ENCODE data around the gene CHRNB2. TPM values are rescaled to one million over a fixed set of nuclear protein-coding genes. Genes with fewer than 3 reads are reported as not detected.
A peak's percentile ranks its signal among the peaks of the same experiment; 100 is the strongest.

CHRNB2 gene
- total and polyA plus RNA-seq, 4 experiments from 2014 or later = not detected

DNA sequence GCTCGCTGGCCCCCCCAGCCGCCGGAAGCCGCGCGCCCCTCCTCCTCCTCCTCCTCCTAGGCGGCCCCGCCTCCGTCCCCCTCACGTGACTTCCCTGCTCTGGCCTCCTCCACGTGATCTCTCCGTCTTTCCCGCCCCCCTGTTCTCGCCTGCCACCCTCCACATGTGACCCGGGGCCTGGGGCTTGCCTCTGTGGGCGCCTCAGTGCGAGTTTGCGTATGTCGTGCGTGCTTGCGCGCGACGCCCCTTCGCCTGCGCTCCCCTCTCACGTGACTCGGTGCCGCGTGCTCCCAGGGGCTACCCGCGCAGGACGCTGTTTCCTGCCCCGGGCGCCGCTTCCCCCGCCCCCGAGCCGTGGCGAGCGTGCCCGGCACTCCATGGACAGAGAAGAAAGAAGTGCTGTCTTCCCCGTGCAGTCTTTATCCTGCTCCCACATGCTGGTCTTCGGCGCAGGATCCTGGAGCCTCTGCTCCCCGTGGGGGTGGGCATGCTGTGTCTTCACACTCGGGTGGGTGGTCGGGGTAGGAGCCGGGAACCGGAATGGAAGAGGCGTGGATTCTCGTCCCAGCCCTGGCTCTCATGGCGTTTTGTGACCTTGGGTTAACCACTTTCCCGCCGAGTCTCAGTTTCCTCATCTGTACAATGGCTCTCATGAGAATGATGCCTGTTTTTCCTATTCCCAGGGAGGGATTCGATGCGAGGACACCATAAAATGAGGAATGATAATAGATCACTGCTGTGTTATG, 8.7 kb upstream of the CHRNB2 start:
- POLR2A ChIA-PET (ENCODE audit: partially characterized antibody) = interaction anchor here (0.9 to 2.0 kb wide), 12 partner anchors 50 to 568 kb away, joined by 3 to 12 read pairs (median 4); partner anchors contain the start of genes ADAR, FLAD1, PBXIP1 and PMVK
- H3K36me3 ChIP-seq (ENCODE audit: insufficient read depth, low read length) = peaks cover 23% of the 10 kb centered on the region
- peak overlapping the region; percentile 82 for H3K27ac ChIP-seq (ENCODE audit: low read depth, low read length)
- Mint-ChIP-seq H3K4me1 (peaks cover 22 to 45% (median 38%) of the 10 kb centered on the region in 4 donors), H3K9me3 (peaks cover 0 to 2% (median 0%) of the 10 kb centered on the region in 8 donors), H3K4me3 (peak overlapping the region; percentile 88 to 96 (median 92)), H3K27ac (peak overlapping the region; percentile 85 to 95 (median 93)), H3K36me3 (peaks cover 21 to 41% of the 10 kb centered on the region in 2 donors), H3K27me3 (no peaks in the 10 kb centered on the region)
- intact Hi-C loops (cut with micrococcal nuclease) = loop anchor here (1.0 to 10.0 kb wide), 19 partner anchors 49 to 526 kb away; partner anchors contain the start of genes ADAM15, ADAR, AQP10 and ATP8B2
- peaks cover 38% of the 10 kb centered on the region for H3K4me1 ChIP-seq (ENCODE audit: insufficient read depth, low read length)
- CTCF ChIA-PET (ENCODE audit: partially characterized antibody) = interaction anchor here (0.9 to 2.5 kb wide), 34 partner anchors 9 to 617 kb away, joined by 3 to 56 read pairs (median 6); partner anchors contain the start of genes ADAR, CHRNB2, PBXIP1 and PMVK
- DNase-seq = peak; percentile 99 to 100 (median 100)
- H3K4me3 ChIP-seq (ENCODE audit: low read length in 2 of 2) = peak overlapping the region; percentile 75 to 83
- no peaks in the 10 kb centered on the region for H3K9me3 ChIP-seq (ENCODE audit: control insufficient read depth in 1 of 2, low read length in 2 of 2)
- no peaks in the 10 kb centered on the region for H3K27me3 ChIP-seq (ENCODE audit: insufficient read depth, low read length)

DNA sequence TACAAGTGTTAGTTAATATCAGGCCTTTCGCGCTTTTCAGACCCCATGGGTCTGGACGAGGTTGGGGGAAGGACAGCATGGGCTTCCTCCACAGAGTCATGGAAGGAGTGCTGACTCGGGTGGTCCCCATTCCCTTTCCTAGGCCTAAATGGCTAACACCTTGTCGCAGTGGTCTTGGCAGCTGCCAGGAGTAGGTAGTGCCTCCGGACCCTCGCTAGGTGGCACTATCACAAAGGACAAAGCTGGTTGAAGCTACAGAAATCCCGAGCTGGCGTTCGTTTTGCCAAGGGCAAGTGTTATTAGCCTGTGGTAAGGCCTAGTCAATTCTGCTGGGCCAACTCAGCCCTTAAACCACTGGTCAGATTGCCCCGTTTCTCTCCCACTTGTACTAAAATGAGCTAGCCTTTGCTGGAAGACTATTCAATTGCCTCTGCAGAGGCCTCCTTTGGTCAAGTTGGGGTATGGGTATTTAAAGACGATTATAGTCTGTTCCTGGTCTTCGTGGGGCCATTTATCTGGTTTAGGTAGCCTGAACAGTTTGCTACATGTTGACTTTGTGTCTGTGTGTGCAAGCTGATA, 8.0 kb upstream of the CHRNB2 start:
- Mint-ChIP-seq H3K9me3 (peaks cover 0 to 2% (median 0%) of the 10 kb centered on the region in 8 donors), H3K27me3 (no peaks in the 10 kb centered on the region), H3K4me1 (peaks cover 22 to 45% (median 36%) of the 10 kb centered on the region in 4 donors), H3K27ac (peak overlapping the region; percentile 85 to 95 (median 93)), H3K36me3 (peaks cover 18 to 34% of the 10 kb centered on the region in 2 donors), H3K4me3 (peak overlapping the region; percentile 88 to 96 (median 92))
- no peaks in the 10 kb centered on the region for H3K9me3 ChIP-seq (ENCODE audit: control insufficient read depth in 1 of 2, low read length in 2 of 2)
- CTCF ChIA-PET (ENCODE audit: partially characterized antibody) = interaction anchor here (0.6 to 2.5 kb wide), 45 partner anchors 8 to 616 kb away, joined by 3 to 56 read pairs (median 4); partner anchors contain the start of genes ADAR, CHRNB2, PBXIP1 and PMVK
- POLR2A ChIA-PET (ENCODE audit: partially characterized antibody) = interaction anchor here (0.7 to 2.0 kb wide), 16 partner anchors 49 to 569 kb away, joined by 3 to 12 read pairs (median 4); partner anchors contain the start of genes ADAM15, ADAR, FLAD1 and PMVK
- peak overlapping the region; percentile 75 to 83 for H3K4me3 ChIP-seq (ENCODE audit: low read length in 2 of 2)
- intact Hi-C loops (cut with micrococcal nuclease) = loop anchor here (1.0 to 10.0 kb wide), 16 partner anchors 69 to 526 kb away; partner anchors contain the start of genes ADAM15, AQP10, ATP8B2 and HAX1
- peaks cover 38% of the 10 kb centered on the region for H3K4me1 ChIP-seq (ENCODE audit: insufficient read depth, low read length)
- H3K27me3 ChIP-seq (ENCODE audit: insufficient read depth, low read length) = no peaks in the 10 kb centered on the region
- H3K27ac ChIP-seq (ENCODE audit: low read depth, low read length) = peak overlapping the region; percentile 82
- peak; percentile 81 to 84 (median 82) for DNase-seq
- H3K36me3 ChIP-seq (ENCODE audit: insufficient read depth, low read length) = peaks cover 16% of the 10 kb centered on the region

DNA sequence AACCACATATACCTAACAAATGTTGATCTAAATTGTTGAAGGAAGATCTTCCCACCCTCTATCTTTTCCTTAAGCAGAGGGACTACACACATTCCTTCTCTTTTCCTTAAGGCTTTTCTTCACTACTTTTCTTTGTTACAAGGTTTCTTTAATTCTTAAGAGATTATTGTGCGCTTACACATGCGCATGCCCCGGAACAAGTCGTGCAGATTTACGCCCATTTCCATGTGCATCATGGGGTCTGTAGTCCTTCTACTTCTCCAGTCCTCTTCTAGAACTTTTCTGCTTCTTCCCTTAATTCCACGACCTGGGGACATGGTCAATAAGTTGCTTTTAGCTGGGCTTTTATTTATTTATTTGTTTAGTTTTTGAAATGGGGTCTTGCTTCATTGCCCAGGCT, 1.7 kb upstream of the CHRNB2 start:
- no peaks in the 10 kb centered on the region for H3K9me3 ChIP-seq (ENCODE audit: control insufficient read depth in 1 of 2, low read length in 2 of 2)
- no peaks in the 10 kb centered on the region for H3K36me3 ChIP-seq (ENCODE audit: insufficient read depth, low read length)
- no peak overlapping the region for H3K4me3 ChIP-seq (ENCODE audit: low read length in 2 of 2)
- H3K27ac Mint-ChIP-seq = no peak overlapping the region
- H3K27ac ChIP-seq (ENCODE audit: low read depth, low read length) = no peak overlapping the region
- no peak for DNase-seq
- H3K4me1 ChIP-seq (ENCODE audit: insufficient read depth, low read length) = peaks cover 6% of the 10 kb centered on the region
- H3K9me3 Mint-ChIP-seq = no peaks in the 10 kb centered on the region
- no peak overlapping the region for H3K4me3 Mint-ChIP-seq
- H3K27me3 Mint-ChIP-seq = peaks cover 18 to 21% of the 10 kb centered on the region in 2 donors
- no peaks in the 10 kb centered on the region for H3K36me3 Mint-ChIP-seq
- H3K4me1 Mint-ChIP-seq = peaks cover 0 to 10% (median 3%) of the 10 kb centered on the region in 4 donors
- intact Hi-C loops (cut with micrococcal nuclease) = no loop called here
- peaks cover 16% of the 10 kb centered on the region for H3K27me3 ChIP-seq (ENCODE audit: insufficient read depth, low read length)
- ChIA-PET POLR2A (ENCODE audit: partially characterized antibody) (no interaction called here), CTCF (ENCODE audit: partially characterized antibody) (interaction anchor here (0.8 to 1.7 kb wide), 3 partner anchors 10 to 378 kb away, joined by 3 to 4 read pairs (median 3); no protein-coding TSS in a partner anchor)

DNA sequence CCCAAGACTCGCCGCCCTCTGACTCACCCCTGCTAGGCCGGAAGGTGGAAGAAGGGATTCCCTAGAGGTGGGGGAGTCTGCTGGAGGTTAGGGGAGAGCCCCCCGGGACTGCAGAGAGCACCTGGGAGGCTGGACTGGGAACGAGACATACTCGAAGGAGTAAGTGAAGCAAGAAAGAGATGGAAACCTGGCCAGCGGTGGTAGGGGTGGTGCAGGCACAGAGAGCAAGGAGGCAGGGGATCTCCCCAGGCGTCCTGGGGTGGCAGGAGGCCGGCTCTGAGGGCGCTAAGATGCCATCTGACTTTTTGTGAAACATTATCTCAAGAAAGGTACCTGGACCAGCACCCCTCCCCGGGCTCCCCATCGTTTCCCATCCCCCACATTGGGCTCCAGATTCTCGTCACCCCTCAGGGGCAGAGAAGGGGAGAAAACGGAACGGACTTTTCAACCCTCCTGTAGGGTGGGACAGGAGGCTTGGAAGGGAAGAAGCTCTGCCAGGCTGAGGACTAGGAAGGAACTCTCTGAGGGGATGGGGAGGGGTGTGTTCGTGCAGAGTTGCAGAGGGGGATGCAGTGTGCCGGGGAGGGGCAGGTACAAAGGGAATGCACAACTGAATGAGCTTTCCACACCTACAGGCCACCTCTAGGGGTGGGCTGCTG, 708 bp downstream of the CHRNB2 start:
- no peak overlapping the region for H3K27ac ChIP-seq (ENCODE audit: low read depth, low read length)
- POLR2A ChIA-PET (ENCODE audit: partially characterized antibody) = interaction anchor here (1.5 kb wide), 1 partner anchor 39 kb away, joined by 5 read pairs; no protein-coding TSS in a partner anchor
- no peaks in the 10 kb centered on the region for H3K9me3 Mint-ChIP-seq
- H3K4me3 ChIP-seq (ENCODE audit: low read length in 2 of 2) = no peak overlapping the region
- peaks cover 6% of the 10 kb centered on the region for H3K4me1 ChIP-seq (ENCODE audit: insufficient read depth, low read length)
- H3K36me3 ChIP-seq (ENCODE audit: insufficient read depth, low read length) = no peaks in the 10 kb centered on the region
- no peaks in the 10 kb centered on the region for H3K36me3 Mint-ChIP-seq
- intact Hi-C loops (cut with micrococcal nuclease) = no loop called here
- no peak for DNase-seq
- peaks cover 2 to 10% (median 5%) of the 10 kb centered on the region in 4 donors for H3K4me1 Mint-ChIP-seq
- H3K9me3 ChIP-seq (ENCODE audit: control insufficient read depth in 1 of 2, low read length in 2 of 2) = no peaks in the 10 kb centered on the region
- H3K27me3 ChIP-seq (ENCODE audit: insufficient read depth, low read length) = peaks cover 16% of the 10 kb centered on the region
- no peak overlapping the region for H3K27ac Mint-ChIP-seq
- H3K27me3 Mint-ChIP-seq = peaks cover 21 to 26% of the 10 kb centered on the region in 2 donors
- CTCF ChIA-PET (ENCODE audit: partially characterized antibody) = interaction anchor here (0.9 to 1.2 kb wide), 2 partner anchors 9 to 192 kb away, joined by 3 read pairs; no protein-coding TSS in a partner anchor
- no peak overlapping the region for H3K4me3 Mint-ChIP-seq

- Mint-ChIP-seq H3K27me3 (peaks cover 13 to 22% of the 10 kb centered on the region in 2 donors), H3K4me1 (peaks cover 7 to 10% (median 8%) of the 10 kb centered on the region in 4 donors), H3K9me3 (no peaks in the 10 kb centered on the region), H3K36me3 (no peaks in the 10 kb centered on the region), H3K4me3 (no peak overlapping the region), H3K27ac (peak overlapping the region in 2 of 7 donors; percentile 49 to 77)
- no peak for DNase-seq
- Histone ChIP-seq H3K27me3 (ENCODE audit: insufficient read depth, low read length) (peaks cover 16% of the 10 kb centered on the region), H3K9me3 (ENCODE audit: control insufficient read depth in 1 of 2, low read length in 2 of 2) (no peaks in the 10 kb centered on the region), H3K27ac (ENCODE audit: low read depth, low read length) (no peak overlapping the region), H3K4me3 (ENCODE audit: low read length in 2 of 2) (no peak overlapping the region), H3K36me3 (ENCODE audit: insufficient read depth, low read length) (no peaks in the 10 kb centered on the region), H3K4me1 (ENCODE audit: insufficient read depth, low read length) (peaks cover 6% of the 10 kb centered on the region)
- ChIA-PET POLR2A (ENCODE audit: partially characterized antibody) (no interaction called here), CTCF (ENCODE audit: partially characterized antibody) (no interaction called here)
- intact Hi-C loops (cut with micrococcal nuclease) = no loop called here
These were observed 3.8 kb downstream of the CHRNB2 start for GRCh38 chr1:154571244-154571963.

DNA sequence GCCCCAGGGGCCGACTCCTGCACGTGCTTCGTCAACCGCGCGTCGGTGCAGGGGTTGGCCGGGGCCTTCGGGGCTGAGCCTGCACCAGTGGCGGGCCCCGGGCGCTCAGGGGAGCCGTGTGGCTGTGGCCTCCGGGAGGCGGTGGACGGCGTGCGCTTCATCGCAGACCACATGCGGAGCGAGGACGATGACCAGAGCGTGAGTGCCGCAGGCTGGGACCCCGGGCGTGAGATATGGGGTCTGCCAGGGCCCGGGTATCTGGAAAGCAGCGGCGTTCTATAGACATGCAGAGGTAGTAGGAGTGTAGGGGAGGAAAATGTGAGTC, 4.3 kb downstream of the CHRNB2 start:
- ChIA-PET CTCF (ENCODE audit: partially characterized antibody) (no interaction called here), POLR2A (ENCODE audit: partially characterized antibody) (no interaction called here)
- DNase-seq = no peak
- peaks cover 8 to 17% of the 10 kb centered on the region in 2 donors for H3K27me3 Mint-ChIP-seq
- H3K4me1 Mint-ChIP-seq = peaks cover 7 to 10% (median 8%) of the 10 kb centered on the region in 4 donors
- Histone ChIP-seq H3K4me3 (ENCODE audit: low read length in 2 of 2) (no peak overlapping the region), H3K27ac (ENCODE audit: low read depth, low read length) (no peak overlapping the region), H3K27me3 (ENCODE audit: insufficient read depth, low read length) (peaks cover 15% of the 10 kb centered on the region), H3K4me1 (ENCODE audit: insufficient read depth, low read length) (peaks cover 6% of the 10 kb centered on the region), H3K36me3 (ENCODE audit: insufficient read depth, low read length) (no peaks in the 10 kb centered on the region), H3K9me3 (ENCODE audit: control insufficient read depth in 1 of 2, low read length in 2 of 2) (no peaks in the 10 kb centered on the region)
- peak overlapping the region in 1 of 7 donors; percentile 13 for H3K27ac Mint-ChIP-seq
- H3K36me3 Mint-ChIP-seq = no peaks in the 10 kb centered on the region
- H3K4me3 Mint-ChIP-seq = no peak overlapping the region
- intact Hi-C loops (cut with micrococcal nuclease) = no loop called here
- no peaks in the 10 kb centered on the region for H3K9me3 Mint-ChIP-seq
